Erythroblast (primary cell): ENCODE data around the gene RASA3.
"Not testable (repeated sequence)": the region's sequence is repeated elsewhere in the genome, so short reads cannot be mapped to it uniquely, and the experiment has no call there.

Experiments
- DNase-seq, 2 experiments: peaks; one replicate each; lab custom pipeline; 2025; lab: John Stamatoyannopoulos, UW
- GATA1 ChIP-seq: IDR thresholded peaks from 2 replicates; pipeline ENCODE4 v1.6.1; 2011; ENCODE audit warnings: low read depth, mild to moderate bottlenecking, control low read depth, low read length, moderate library complexity
- POLR2A ChIP-seq: IDR thresholded peaks from 2 replicates; pipeline ENCODE4 v1.6.1; 2011; ENCODE audit warnings: mild to moderate bottlenecking, low read length

RASA3 gene

GRCh38 chr13:114079601-114080536 is 52.6 kb downstream of the RASA3 start:
- no peak for DNase-seq
- no peak for TF ChIP-seq POLR2A
- TF ChIP-seq GATA1, result no peak

GRCh38 chr13:114078461-114079451 is 53.7 kb downstream of the RASA3 start:
- TF ChIP-seq POLR2A (no peak), GATA1 (no peak)
- peak; percentile 43 to 46 for DNase-seq

- DNase-seq, result no peak
Observed at GRCh38 chr13:114077933-114078325, 54.5 kb downstream of the RASA3 start.

GRCh38 chr13:114077099-114077932 is 55.1 kb downstream of the RASA3 start:
- TF ChIP-seq POLR2A (no peak), GATA1 (no peak)
- DNase-seq, result no peak

More at GRCh38 chr13:114077933-114078325, 54.5 kb downstream of the RASA3 start:
- no peak for TF ChIP-seq POLR2A
- no peak for TF ChIP-seq GATA1

GRCh38 chr13:114076329-114077090 is 55.9 kb downstream of the RASA3 start:
- no peak for DNase-seq
- TF ChIP-seq POLR2A (no peak), GATA1 (no peak)

GRCh38 chr13:114075811-114076210 is 56.6 kb downstream of the RASA3 start:
- not testable (repeated sequence) for DNase-seq

GRCh38 chr13:114074671-114075315 is 57.6 kb downstream of the RASA3 start:
- TF ChIP-seq POLR2A (no peak), GATA1 (no peak)

GRCh38 chr13:114073881-114074612 is 58.4 kb downstream of the RASA3 start:
- no peak for DNase-seq
- TF ChIP-seq GATA1 (no peak), POLR2A (no peak)

More at GRCh38 chr13:114074671-114075315, 57.6 kb downstream of the RASA3 start:
- no peak for DNase-seq

- TF ChIP-seq POLR2A (no peak), GATA1 (no peak)
- no peak for DNase-seq
Observed at GRCh38 chr13:114072421-114072820, 60.0 kb downstream of the RASA3 start.

GRCh38 chr13:114071991-114072390 is 60.4 kb downstream of the RASA3 start:
- TF ChIP-seq GATA1 (no peak), POLR2A (no peak)
- DNase-seq, result no peak

GRCh38 chr13:114071410-114071809 is 61.0 kb downstream of the RASA3 start:
- TF ChIP-seq POLR2A, result no peak
- TF ChIP-seq GATA1, result no peak
- DNase-seq, result no peak
